H9 (cell line): ENCODE data around the gene MPZ. TPM values are rescaled to one million over a fixed set of nuclear protein-coding genes. Genes with fewer than 3 reads are reported as not detected.

Experiments
- DNase-seq: peaks from one replicate; pipeline ENCODE4 v3.0.0-alpha.2; 2017
- H2AFZ ChIP-seq: one replicate; pipeline ENCODE4 v1.6.1; 2013; ENCODE audit warnings: mild to moderate bottlenecking, low read length, control low read depth, moderate library complexity
- H2AK5ac ChIP-seq: 2 replicates; pipeline ENCODE4 v1.6.1; 2013; ENCODE audit warnings: low read length, control low read depth, mixed read lengths; ENCODE audit not compliant: insufficient read length
- H2BK120ac ChIP-seq: one replicate; pipeline ENCODE4 v1.6.1; 2013; ENCODE audit warnings: low read depth, mild to moderate bottlenecking, low read length, control low read depth, inconsistent platforms; ENCODE audit not compliant: poor library complexity, severe bottlenecking
- H2BK12ac ChIP-seq: 2 replicates; pipeline ENCODE4 v1.6.1; 2013; ENCODE audit warnings: low read length, control low read depth, mixed read lengths, low read depth; ENCODE audit not compliant: insufficient read length
- H2BK15ac ChIP-seq: 2 replicates; pipeline ENCODE4 v1.6.1; 2013; ENCODE audit warnings: low read depth, low read length, control low read depth
- H2BK20ac ChIP-seq: one replicate; pipeline ENCODE4 v1.6.1; 2013; ENCODE audit warnings: low read depth, mild to moderate bottlenecking, low read length, control low read depth, inconsistent platforms; ENCODE audit not compliant: poor library complexity, severe bottlenecking
- H2BK5ac ChIP-seq: 2 replicates; pipeline ENCODE4 v1.6.1; 2013; ENCODE audit warnings: low read length, control low read depth, mixed read lengths; ENCODE audit not compliant: insufficient read length
- H3K14ac ChIP-seq: 2 replicates; pipeline ENCODE4 v1.6.1; 2013; ENCODE audit warnings: low read length, control low read depth; ENCODE audit not compliant: insufficient read depth
- H3K18ac ChIP-seq: 2 replicates; pipeline ENCODE4 v1.6.1; 2013; ENCODE audit warnings: low read depth, mild to moderate bottlenecking, mixed read lengths, low read length, control low read depth; ENCODE audit not compliant: insufficient read length
- H3K23ac ChIP-seq: 2 replicates; pipeline ENCODE4 v1.6.1; 2013; ENCODE audit warnings: low read length, control low read depth, mixed read lengths, low read depth; ENCODE audit not compliant: insufficient read length
- H3K23me2 ChIP-seq: 2 replicates; pipeline ENCODE4 v1.6.1; 2013; ENCODE audit warnings: low read depth, mild to moderate bottlenecking, mixed read lengths, low read length, control low read depth; ENCODE audit not compliant: insufficient read length, poor library complexity, severe bottlenecking
- H3K27ac ChIP-seq: 2 replicates; pipeline ENCODE4 v1.5.1; 2013; ENCODE audit warnings: low read length, control low read depth, mixed read lengths, low read depth; ENCODE audit not compliant: insufficient read length
- H3K27me3 ChIP-seq: 2 replicates; pipeline ENCODE4 v1.6.1; 2013; ENCODE audit warnings: low read length, control low read depth, inconsistent platforms; ENCODE audit not compliant: insufficient read depth
- H3K4ac ChIP-seq: 2 replicates; pipeline ENCODE4 v1.6.1; 2013; ENCODE audit warnings: low read depth, mild to moderate bottlenecking, control low read depth, inconsistent platforms, low read length, moderate library complexity
- H3K4me1 ChIP-seq: 2 replicates; pipeline ENCODE4 v1.6.1; 2013; ENCODE audit warnings: low read length, control low read depth, inconsistent platforms; ENCODE audit not compliant: insufficient read depth
- H3K4me2 ChIP-seq: 2 replicates; pipeline ENCODE4 v1.6.1; 2013; ENCODE audit warnings: low read length, control low read depth, mixed read lengths; ENCODE audit not compliant: insufficient read length, insufficient read depth
- H3K56ac ChIP-seq: 2 replicates; pipeline ENCODE4 v1.6.1; 2013; ENCODE audit warnings: low read depth, mild to moderate bottlenecking, mixed read lengths, low read length, control low read depth; ENCODE audit not compliant: insufficient read length
- H3K79me1 ChIP-seq: 2 replicates; pipeline ENCODE4 v1.6.1; 2013; ENCODE audit warnings: low read depth, mild to moderate bottlenecking, moderate library complexity, low read length, control low read depth, inconsistent platforms; ENCODE audit not compliant: insufficient read depth, poor library complexity, severe bottlenecking
- H3K79me2 ChIP-seq: 2 replicates; pipeline ENCODE4 v1.6.1; 2013; ENCODE audit warnings: low read length, control low read depth, inconsistent platforms; ENCODE audit not compliant: insufficient read depth
- H3K9ac ChIP-seq: 2 replicates; pipeline ENCODE4 v1.6.1; 2013; ENCODE audit warnings: low read length, control low read depth, mixed read lengths; ENCODE audit not compliant: insufficient read length; ENCODE audit errors: extremely low read depth
- H3K9me3 ChIP-seq: one replicate; pipeline ENCODE4 v1.6.1; 2013; ENCODE audit warnings: low read depth, low read length, inconsistent platforms; ENCODE audit not compliant: control insufficient read depth
- H3T11ph ChIP-seq: one replicate; pipeline ENCODE4 v1.6.1; 2013; ENCODE audit warnings: mild to moderate bottlenecking, low read length, control low read depth, inconsistent platforms
- H4K20me1 ChIP-seq: one replicate; pipeline ENCODE4 v1.6.1; 2013; ENCODE audit not compliant: control insufficient read depth, insufficient read length, insufficient read depth
- H4K5ac ChIP-seq: 2 replicates; pipeline ENCODE4 v1.6.1; 2013; ENCODE audit warnings: low read depth, mild to moderate bottlenecking, mixed read lengths, low read length, control low read depth; ENCODE audit not compliant: insufficient read length
- H4K8ac ChIP-seq: replicated peaks from 2 replicates; pipeline ENCODE4 v1.6.1; 2013; ENCODE audit warnings: low read length, control low read depth, mixed read lengths, low read depth; ENCODE audit not compliant: insufficient read length
- H4K91ac ChIP-seq: 2 replicates; pipeline ENCODE4 v1.6.1; 2013; ENCODE audit warnings: low read depth, mild to moderate bottlenecking, moderate library complexity, mixed read lengths, low read length, control low read depth; ENCODE audit not compliant: insufficient read length
- H3K27ac Mint-ChIP-seq, 3 experiments: 2 replicates in 2 of 3; 3 replicates in 1 of 3; pipeline ENCODE4 v1.8.0; 2020 to 2021; ENCODE audit warnings: mixed read lengths in 3 of 3, mild to moderate bottlenecking in 1 of 3, moderate library complexity in 1 of 3
- H3K27me3 Mint-ChIP-seq: 2 replicates; pipeline ENCODE4 v1.8.0; 2021; ENCODE audit warnings: low read depth, mild to moderate bottlenecking, moderate library complexity, mixed read lengths
- H3K36me3 Mint-ChIP-seq, 3 experiments: 2 replicates in 2 of 3; 3 replicates in 1 of 3; pipeline ENCODE4 v1.8.0; 2020 to 2021; ENCODE audit warnings: low read depth in 3 of 3, mixed read lengths in 3 of 3; ENCODE audit not compliant: insufficient read depth in 1 of 3
- H3K4me1 Mint-ChIP-seq, 2 experiments: 2 replicates each; pipeline ENCODE4 v1.8.0; 2020; ENCODE audit warnings: mixed read lengths in 2 of 2
- H3K4me3 Mint-ChIP-seq, 2 experiments: 2 replicates in 1 of 2; 3 replicates in 1 of 2; pipeline ENCODE4 v1.8.0; 2020 to 2021; ENCODE audit warnings: mild to moderate bottlenecking in 2 of 2, mixed read lengths in 2 of 2, moderate library complexity in 1 of 2
- H3K9me3 Mint-ChIP-seq, 2 experiments: 2 replicates in 1 of 2; 3 replicates in 1 of 2; pipeline ENCODE4 v1.8.0; 2020; ENCODE audit warnings: mild to moderate bottlenecking in 2 of 2, mixed read lengths in 2 of 2, moderate library complexity in 1 of 2
- WGBS: extraction: QIAGEN DNeasy Blood & Tissue Kit; methylation state at CpG from one replicate; pipeline ENCODE4 v1.1.7; 2013; ENCODE audit warnings: missing lambda C conversion rate, low lambda C conversion rate, mixed read lengths; ENCODE audit not compliant: insufficient read length; ENCODE audit errors: extremely low coverage; 5-methylcytosine and 5-hydroxymethylcytosine counted together
- total RNA-seq: library from RNA; stranded (reverse); gene quantifications from 2 replicates; pipeline ENCODE4 v1.2.1, GENCODE V29; 2021
- TF ChIP-seq, protein P1 (sequence below): fragments of 200-600 bp; sonication (generic); conservative IDR thresholded peaks from 3 replicates; pipeline ENCODE4 v1.8.0; 2021; ENCODE audit warnings: antibody characterized with exemption, mild to moderate bottlenecking

Gene MPZ
- total RNA-seq, 1 experiment from 2014 or later, result 2.7 TPM

DNA sequence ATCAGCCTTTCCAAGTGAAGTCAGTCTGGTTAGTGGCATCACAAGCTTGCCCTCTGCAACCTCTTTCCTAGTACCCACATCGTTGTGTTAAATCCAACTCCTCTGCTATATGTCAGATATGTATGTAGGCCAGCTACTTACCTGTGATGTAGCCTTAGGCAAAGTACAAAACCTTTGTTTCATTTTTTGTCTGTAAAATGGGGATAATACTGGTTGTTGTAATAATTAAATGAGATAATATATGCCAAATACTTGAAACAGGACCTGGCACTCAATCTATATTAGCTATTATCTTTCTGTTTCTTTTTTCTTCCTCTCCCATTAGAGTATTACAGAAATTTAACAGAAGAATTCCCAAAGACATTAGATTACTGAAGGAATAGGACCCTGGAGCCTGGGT is 50.0 kb downstream of the MPZ start:
- Histone ChIP-seq H3K79me2 (no peaks in the 10 kb centered on the region), H4K8ac (no peak overlapping the region), H3K27ac (no peak overlapping the region), H3K4ac (no peak overlapping the region), H3K9ac (no peak overlapping the region), H3K23me2 (peaks cover 11% of the 10 kb centered on the region), H3T11ph (no peak overlapping the region), H3K27me3 (peaks cover 12% of the 10 kb centered on the region; the same call in 1 of the 2 replicates), H2AFZ (no peak overlapping the region), H2BK5ac (no peak overlapping the region), H3K14ac (no peak overlapping the region), H4K20me1 (no peaks in the 10 kb centered on the region), H4K91ac (no peak overlapping the region), H3K79me1 (no peaks in the 10 kb centered on the region), H3K23ac (no peak overlapping the region), H4K5ac (no peak overlapping the region), H2BK15ac (no peak overlapping the region), H3K56ac (no peak overlapping the region), H2BK20ac (no peak overlapping the region), H2BK120ac (no peak overlapping the region), H3K18ac (no peak overlapping the region), H3K9me3 (peaks cover 6% of the 10 kb centered on the region), H3K4me1 (peaks cover 5% of the 10 kb centered on the region; the same call in 1 of the 2 replicates), H3K4me2 (peak overlapping the region; percentile 55), H2AK5ac (no peak overlapping the region), H2BK12ac (no peak overlapping the region)
- Mint-ChIP-seq H3K4me1 (peaks cover 17 to 26% of the 10 kb centered on the region in 2 experiments), H3K27me3 (peaks cover 80% of the 10 kb centered on the region), H3K27ac (no peak overlapping the region), H3K36me3 (peaks cover 13 to 20% (median 14%) of the 10 kb centered on the region in 3 experiments), H3K4me3 (peak overlapping the region; percentile 59 to 78), H3K9me3 (peaks cover 27 to 28% of the 10 kb centered on the region in 2 experiments)
- no CpG with 5 or more reads among the region's 1 CpG for WGBS
- no peak for DNase-seq
- TF ChIP-seq, protein P1, sequence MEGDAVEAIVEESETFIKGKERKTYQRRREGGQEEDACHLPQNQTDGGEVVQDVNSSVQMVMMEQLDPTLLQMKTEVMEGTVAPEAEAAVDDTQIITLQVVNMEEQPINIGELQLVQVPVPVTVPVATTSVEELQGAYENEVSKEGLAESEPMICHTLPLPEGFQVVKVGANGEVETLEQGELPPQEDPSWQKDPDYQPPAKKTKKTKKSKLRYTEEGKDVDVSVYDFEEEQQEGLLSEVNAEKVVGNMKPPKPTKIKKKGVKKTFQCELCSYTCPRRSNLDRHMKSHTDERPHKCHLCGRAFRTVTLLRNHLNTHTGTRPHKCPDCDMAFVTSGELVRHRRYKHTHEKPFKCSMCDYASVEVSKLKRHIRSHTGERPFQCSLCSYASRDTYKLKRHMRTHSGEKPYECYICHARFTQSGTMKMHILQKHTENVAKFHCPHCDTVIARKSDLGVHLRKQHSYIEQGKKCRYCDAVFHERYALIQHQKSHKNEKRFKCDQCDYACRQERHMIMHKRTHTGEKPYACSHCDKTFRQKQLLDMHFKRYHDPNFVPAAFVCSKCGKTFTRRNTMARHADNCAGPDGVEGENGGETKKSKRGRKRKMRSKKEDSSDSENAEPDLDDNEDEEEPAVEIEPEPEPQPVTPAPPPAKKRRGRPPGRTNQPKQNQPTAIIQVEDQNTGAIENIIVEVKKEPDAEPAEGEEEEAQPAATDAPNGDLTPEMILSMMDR, result no peak
